K562 (cell line): Measurements from ENCODE around the gene PITHD1. TPM values are rescaled to one million over a fixed set of nuclear protein-coding genes. Genes with fewer than 3 reads are reported as not detected.
A peak's percentile ranks its signal among the peaks of the same experiment; 100 is the strongest.

Experiments used
- ATAC-seq: fragments of 200-7000 bp; cut with Tn5 transposase; 3 replicates; pipeline ENCODE4 v1.9.1; 2020; ENCODE audit warnings: moderate library complexity
- BruUV-seq: library from RNA; stranded (reverse); fragments of 400-500 nt; replicated peaks from 2 replicates; lab custom pipeline; 2021; lab: Mats Ljungman, UMichigan
- CTCF ChIA-PET: fragments of 300-600 bp; formaldehyde crosslinking; extraction: SDS; loops from one replicate; lab custom pipeline; 2021; ENCODE audit warnings: low intra/inter-chr PET ratio; lab: Yijun Ruan, JAX
- POLR2A ChIA-PET: fragments of 300-600, 350-650 bp; sonication (Branson Sonifier 250); formaldehyde crosslinking; extraction: SDS; loops from one replicate; lab custom pipeline; 2021; ENCODE audit warnings: antibody characterized with exemption, inconsistent platforms; lab: Yijun Ruan, JAX
- DNase-seq, 4 experiments: peaks; one replicate each; pipeline versions ENCODE4 v3.0.0 to v3.0.0-alpha.2; 2011 to 2018; ENCODE audit warnings: low spot score in 3 of 4, mixed read lengths in 3 of 4; ENCODE audit errors: extremely low read depth in 1 of 4
- FAIRE-seq: peaks from 2 replicates; lab custom pipeline; 2011; peaks lifted over from hg19 to GRCh38; lab: Jason Lieb, UNC
- H2AFZ ChIP-seq: 2 replicates; pipeline ENCODE4 v1.6.0; 2011; ENCODE audit warnings: low read depth, low read length, control low read depth, inconsistent platforms
- H3K27ac ChIP-seq: fragments of 200-600 bp; 3 replicates; pipeline ENCODE4 v1.8.0; 2011; ENCODE audit warnings: low read depth, mild to moderate bottlenecking, control low read depth, inconsistent platforms, low read length, moderate library complexity, mixed read lengths; ENCODE audit errors: extremely low read depth
- H3K27me3 ChIP-seq, 2 experiments: fragments of 300-600 bp in 1 of 2; 2 replicates in 1 of 2; 3 replicates in 1 of 2; pipeline versions ENCODE4 v1.6.0 to v1.8.0; 2011; ENCODE audit warnings: inconsistent platforms in 2 of 2, low read length in 2 of 2, mild to moderate bottlenecking in 1 of 2, mixed read lengths in 1 of 2, moderate library complexity in 1 of 2; ENCODE audit not compliant: control insufficient read depth in 2 of 2, insufficient read depth in 2 of 2
- H3K36me3 ChIP-seq: fragments of 300-600 bp; 3 replicates; pipeline ENCODE4 v1.8.0; 2011; ENCODE audit warnings: mild to moderate bottlenecking, low read length, inconsistent platforms; ENCODE audit not compliant: control insufficient read depth, insufficient read depth
- H3K4me1 ChIP-seq, 2 experiments: fragments of 200-600 bp in 1 of 2; replicated peaks in 1 of 2; 2 replicates in 1 of 2; 3 replicates in 1 of 2; pipeline versions ENCODE4 v1.5.1 to v1.8.0; 2011; ENCODE audit warnings: inconsistent platforms in 2 of 2, low read length in 2 of 2, mild to moderate bottlenecking in 1 of 2, mixed read lengths in 1 of 2, moderate library complexity in 1 of 2; ENCODE audit not compliant: control insufficient read depth in 2 of 2, insufficient read depth in 2 of 2
- H3K4me2 ChIP-seq: 2 replicates; pipeline ENCODE4 v1.6.1; 2011; ENCODE audit warnings: low read length, control low read depth, inconsistent platforms, mixed read lengths; ENCODE audit not compliant: insufficient read depth
- H3K4me3 ChIP-seq: fragments of 200-600 bp; sonication (generic), shearing (Covaris generic); 2 replicates; pipeline ENCODE4 v1.5.1; 2016; ENCODE audit warnings: control low read depth, inconsistent platforms
- H3K79me2 ChIP-seq: fragments of 200-600 bp; 3 replicates; pipeline ENCODE4 v1.8.0; 2011; ENCODE audit warnings: low read length, inconsistent platforms; ENCODE audit not compliant: control insufficient read depth, insufficient read depth
- H3K9ac ChIP-seq, 2 experiments: 2 replicates each; pipeline versions ENCODE4 v1.6.0 to v1.6.1; 2011; ENCODE audit warnings: low read depth in 2 of 2, low read length in 2 of 2, control low read depth in 1 of 2, inconsistent platforms in 1 of 2, mild to moderate bottlenecking in 1 of 2, mixed read lengths in 1 of 2; ENCODE audit not compliant: insufficient read depth in 1 of 2
- H3K9me1 ChIP-seq: one replicate; pipeline ENCODE4 v1.6.0; 2011; ENCODE audit warnings: inconsistent platforms, mild to moderate bottlenecking, low read length, moderate library complexity; ENCODE audit not compliant: control insufficient read depth, insufficient read depth
- H3K9me3 ChIP-seq: replicated peaks from 2 replicates; pipeline ENCODE4 v1.5.1; 2011; ENCODE audit warnings: low read depth, low read length, inconsistent platforms; ENCODE audit not compliant: control insufficient read depth, insufficient read depth
- H4K20me1 ChIP-seq: replicated peaks from 2 replicates; pipeline ENCODE4 v1.6.1; 2011; ENCODE audit warnings: low read length, inconsistent platforms, mixed read lengths; ENCODE audit not compliant: control insufficient read depth, insufficient read depth
- CTCF ChIP-seq, 3 experiments: IDR thresholded peaks in 2 of 3; conservative IDR thresholded peaks in 1 of 3; 2 replicates each; pipeline ENCODE4 v1.5.1; 2011 to 2012; ENCODE audit warnings: low read length in 3 of 3, mild to moderate bottlenecking in 3 of 3, control low read depth in 2 of 3, improper control_type of control experiment in 1 of 3, inconsistent platforms in 1 of 3, low read depth in 1 of 3, mixed read lengths in 1 of 3, moderate library complexity in 1 of 3; ENCODE audit not compliant: insufficient read depth in 2 of 3
- DMBX1 ChIP-seq: fragments of 250-450 bp; sonication (Bioruptor Pico); IDR thresholded peaks from 2 replicates; pipeline ENCODE4 v1.8.0; 2022; ENCODE audit warnings: inconsistent platforms, mild to moderate bottlenecking, moderate library complexity, borderline replicate concordance
- FOXP4 ChIP-seq: sonication (generic); formaldehyde crosslinking; IDR thresholded peaks from 2 replicates; pipeline ENCODE4 v1.8.0; 2022; ENCODE audit warnings: mild to moderate bottlenecking, missing genetic modification reagents, borderline replicate concordance
- GABPB1 ChIP-seq: sonication (generic); formaldehyde crosslinking; IDR thresholded peaks from 2 replicates; pipeline ENCODE4 v1.8.0; 2022; ENCODE audit warnings: mild to moderate bottlenecking, missing genetic modification reagents
- WGBS: fragments of 100-300 bp; shearing (Covaris generic); methylation state at CpG from one replicate; pipeline ENCODE4 v1.1.6; 2016; ENCODE audit warnings: low coverage, mixed read lengths; ENCODE audit not compliant: insufficient coverage; ENCODE audit errors: missing lambda C conversion rate; 5-methylcytosine and 5-hydroxymethylcytosine counted together
- in situ Hi-C: fragments of 300-500 bp; cut with MboI; formaldehyde crosslinking; loops from 4 replicates; pipeline ENCODE4 v1.15.0; 2018; ENCODE audit warnings: inconsistent platforms, mixed read lengths
- intact Hi-C: fragments of 100-400 bp; cut with micrococcal nuclease; formaldehyde crosslinking; loops from 2 replicates; pipeline ENCODE4 v1.14.2; 2022
- polyA plus RNA-seq, 8 experiments: library from polyadenylated mRNA; depleted of rRNA in 4 of 8; stranded (reverse) in 5 of 8; unstranded in 3 of 8; fragments of >200 nt; fragmentation: Nextera tagmentation in 2 of 8; fragmentation: Illumina TruSeq in 1 of 8; extraction: Ambion mirVana in 2 of 8; extraction: Trizol in 1 of 8; gene quantifications; 2 replicates each; pipeline versions ENCODE4 v1.2.1 to v1.2.3, GENCODE V29; 2011 to 2014; ENCODE audit warnings: inconsistent platforms in 1 of 8, missing spikeins in 1 of 8
- total RNA-seq, 7 experiments: library from RNA; depleted of rRNA in 6 of 7; stranded (reverse); fragments of >200 nt in 6 of 7; fragmentation: Illumina TruSeq in 2 of 7; extraction: Trizol in 2 of 7; gene quantifications; 2 replicates each; pipeline versions ENCODE4 v1.2.1 to v1.2.3, GENCODE V29; 2011 to 2021; ENCODE audit warnings: low replicate concordance in 1 of 7

Gene PITHD1
- total and polyA plus RNA-seq, 9 of the 15 experiments (the other 6 are each of a cell fraction or from before 2014, with no cell fraction given) = 46.5 to 175 (median 149) TPM

- peaks cover 0 to 11% of the 10 kb centered on the region in 2 experiments; a peak in 2 of 5 replicates for H3K4me1 ChIP-seq
- H3K4me2 ChIP-seq = no peak overlapping the region
- WGBS = 88% methylated on average over 4 of the region's 4 CpGs
- intact Hi-C loops (loop anchor here (1.0 kb wide), 1 partner anchor 207 kb away; no protein-coding TSS in a partner anchor), in situ Hi-C loops (no loop called here)
- H2AFZ ChIP-seq = no peak overlapping the region
- no peaks in the 10 kb centered on the region for H3K27me3 ChIP-seq
- H4K20me1 ChIP-seq = peaks cover 31% of the 10 kb centered on the region
- ChIA-PET POLR2A (interaction anchor here (0.7 to 0.8 kb wide), 4 partner anchors 20 to 342 kb away, joined by 3 to 5 read pairs (median 4); no protein-coding TSS in a partner anchor), CTCF (interaction anchor here (0.6 to 2.0 kb wide), 3 partner anchors 93 to 1133 kb away, joined by 3 to 8 read pairs (median 3); no protein-coding TSS in a partner anchor)
- no TSS peak for BruUV-seq
- no peak for DNase-seq
- no peak overlapping the region for H3K4me3 ChIP-seq
- no peak overlapping the region for H3K9ac ChIP-seq
- no peaks in the 10 kb centered on the region for H3K9me3 ChIP-seq
- H3K9me1 ChIP-seq = no peaks in the 10 kb centered on the region
- peaks cover 99% of the 10 kb centered on the region for H3K36me3 ChIP-seq
- H3K27ac ChIP-seq = no peak overlapping the region
- no peak for ATAC-seq
- TF ChIP-seq GABPB1 (CRISPR knock-in tag) = 0 out of 2 replicates have a peak, but pooled peaks have one; percentile 16
- TF ChIP-seq DMBX1 = no peak
- TF ChIP-seq CTCF (IDR thresholded peaks at IDR 0.05 in 2 of 3, conservative IDR thresholded peaks at IDR 0.05 in 1 of 3; ENCODE audit: insufficient read depth in 2 of 3, low read depth in 1 of 3, low read length in 3 of 3) = no peak
- no peak for TF ChIP-seq FOXP4 (CRISPR knock-in tag)
- TF ChIP-seq, all 486 proteins: peak for 1
- FAIRE-seq = no peak
- peaks cover 50% of the 10 kb centered on the region for H3K79me2 ChIP-seq
Measured at GRCh38 chr1:23751815-23752200, 26.4 kb upstream of the PITHD1 start.
